HUES64 (cell line): ENCODE results near the gene SLC9B2.
A peak's percentile ranks its signal among the peaks of the same experiment; 100 is the strongest.

Experiments
- H3K27ac ChIP-seq: 2 replicates; pipeline ENCODE4 v1.7.0; 2013; ENCODE audit warnings: low read depth, low read length, inconsistent platforms
- H3K27me3 ChIP-seq: 2 replicates; pipeline ENCODE4 v1.6.1; 2013; ENCODE audit warnings: mild to moderate bottlenecking, low read length; ENCODE audit not compliant: insufficient read depth
- H3K36me3 ChIP-seq: 2 replicates; pipeline ENCODE4 v1.6.1; 2013; ENCODE audit warnings: mild to moderate bottlenecking, low read length; ENCODE audit not compliant: insufficient read depth
- H3K4me1 ChIP-seq: 2 replicates; pipeline ENCODE4 v1.6.1; 2013; ENCODE audit warnings: mild to moderate bottlenecking, low read length, moderate library complexity; ENCODE audit not compliant: insufficient read depth
- H3K4me3 ChIP-seq: 2 replicates; pipeline ENCODE4 v1.5.1; 2013; ENCODE audit warnings: mild to moderate bottlenecking, low read length, moderate library complexity
- H3K9ac ChIP-seq: 2 replicates; pipeline ENCODE4 v1.6.1; 2013; ENCODE audit warnings: mild to moderate bottlenecking, low read depth, low read length
- H3K9me3 ChIP-seq: 2 replicates; pipeline ENCODE4 v1.6.1; 2013; ENCODE audit warnings: low read depth, low read length; ENCODE audit not compliant: insufficient read depth
- WGBS: fragments of 150-250, 120-280 bp; methylation state at CpG from one replicate; pipeline ENCODE4 v1.1.7; 2013; ENCODE audit warnings: missing lambda C conversion rate; 5-methylcytosine and 5-hydroxymethylcytosine counted together

The SLC9B2 gene

DNA sequence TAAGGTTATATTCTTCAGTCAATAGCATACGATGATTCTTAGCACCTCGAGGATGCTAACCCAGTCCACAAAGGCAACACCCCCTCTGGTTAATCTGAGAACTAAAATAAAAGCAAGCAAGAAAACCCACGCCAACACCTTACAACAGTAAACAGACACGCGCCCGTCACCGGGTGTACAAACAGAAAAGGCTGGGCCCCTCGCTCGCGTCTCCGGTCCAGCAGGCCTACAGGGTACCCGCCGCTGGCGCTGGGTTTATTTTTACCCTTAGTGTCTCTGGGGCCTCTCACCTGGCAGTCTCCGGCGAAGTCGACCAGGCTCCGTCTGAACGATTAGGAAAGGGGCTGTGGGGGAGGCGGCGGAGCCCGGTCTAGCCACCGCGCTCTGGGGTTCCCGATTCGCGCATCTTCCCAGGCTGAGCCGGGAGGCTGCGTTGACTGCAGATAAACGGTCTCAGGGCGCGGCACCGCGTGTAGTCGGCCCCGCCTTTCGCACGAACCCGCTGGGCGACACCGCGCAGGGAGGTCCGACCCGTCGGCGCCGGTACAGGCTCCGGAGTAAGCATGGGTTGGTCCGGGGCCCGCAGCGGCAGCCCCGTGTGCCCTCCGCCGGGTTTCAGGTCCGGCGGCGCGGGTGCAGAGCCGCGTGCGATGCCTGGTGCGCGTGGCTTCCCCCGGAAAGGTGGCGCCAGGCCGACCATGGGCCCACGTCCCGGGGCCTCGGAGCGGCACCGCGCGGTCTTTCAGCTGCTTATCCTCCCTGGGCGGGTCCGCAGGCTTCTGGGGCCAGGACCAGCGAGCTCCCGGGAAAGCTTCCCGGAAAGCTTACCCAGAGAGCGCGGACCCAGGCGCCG lies 441 bp downstream of the SLC9B2 start:
- peak overlapping the region; percentile 89 for H3K9ac ChIP-seq
- H3K4me1 ChIP-seq = peaks cover 7% of the 10 kb centered on the region; the same call in 1 of the 2 replicates
- H3K4me3 ChIP-seq = peak overlapping the region; percentile 77
- H3K27me3 ChIP-seq = peaks cover 40% of the 10 kb centered on the region
- WGBS = 1% methylated on average over 82 of the region's 82 CpGs
- peaks cover 6% of the 10 kb centered on the region; the same call in 1 of the 2 replicates for H3K36me3 ChIP-seq
- H3K9me3 ChIP-seq = no peaks in the 10 kb centered on the region
- H3K27ac ChIP-seq = no peak overlapping the region; the same call in 1 of the 2 replicates

GRCh38 chr4:103075435-103075893 lies 1.1 kb downstream of the SLC9B2 start:
- peak overlapping the region; percentile 89; the same call in 1 of the 2 replicates for H3K9ac ChIP-seq
- 47% methylated on average over 4 of the region's 4 CpGs for WGBS
- peak overlapping the region; percentile 77 for H3K4me3 ChIP-seq

GRCh38 chr4:103074744-103075434 lies 1.7 kb downstream of the SLC9B2 start:
- WGBS = 91% methylated on average over 8 of the region's 9 CpGs
- Histone ChIP-seq H3K27ac (no peak overlapping the region), H3K4me3 (no peak overlapping the region), H3K9ac (no peak overlapping the region), H3K4me1 (peaks cover 12% of the 10 kb centered on the region), H3K9me3 (no peaks in the 10 kb centered on the region), H3K27me3 (peaks cover 40% of the 10 kb centered on the region), H3K36me3 (no peaks in the 10 kb centered on the region)

More at GRCh38 chr4:103075435-103075893, 1.1 kb downstream of the SLC9B2 start:
- Histone ChIP-seq H3K27ac (no peak overlapping the region), H3K36me3 (no peaks in the 10 kb centered on the region), H3K27me3 (peaks cover 40% of the 10 kb centered on the region), H3K9me3 (no peaks in the 10 kb centered on the region), H3K4me1 (peaks cover 7% of the 10 kb centered on the region; the same call in 1 of the 2 replicates)

DNA sequence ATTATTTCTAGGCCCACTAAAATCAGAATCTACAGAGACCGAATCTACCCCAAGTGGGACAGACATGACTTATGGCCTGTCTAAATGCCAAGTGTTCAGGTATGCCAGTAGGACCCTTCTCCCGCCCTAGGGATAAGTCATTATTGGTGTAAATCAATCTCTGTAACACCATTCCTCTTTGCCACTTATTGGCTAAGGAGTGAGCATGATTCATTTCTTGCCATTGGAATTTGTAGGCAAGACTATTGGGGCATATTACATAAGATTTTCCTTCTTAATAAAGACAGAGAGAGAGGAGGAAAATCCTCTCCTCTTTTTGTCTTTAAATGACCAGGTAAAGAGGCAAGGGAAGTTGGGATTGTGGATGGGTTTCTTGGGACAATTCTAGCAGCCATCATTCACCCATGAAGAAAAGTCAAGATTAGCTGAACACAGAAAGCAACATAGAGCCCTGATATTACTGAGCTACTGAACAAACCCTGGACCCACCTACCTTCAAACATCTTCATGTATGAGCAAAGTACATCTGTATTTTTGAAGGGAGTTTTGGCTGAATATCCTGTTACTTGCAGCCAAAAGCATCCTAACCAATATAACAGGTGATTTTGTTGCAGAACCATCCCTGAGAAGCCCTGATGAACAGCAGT lies 2.6 kb downstream of the SLC9B2 start:
- peaks cover 13% of the 10 kb centered on the region for H3K4me1 ChIP-seq
- H3K27ac ChIP-seq = no peak overlapping the region
- WGBS = 100% methylated on average over 2 of the region's 2 CpGs

DNA sequence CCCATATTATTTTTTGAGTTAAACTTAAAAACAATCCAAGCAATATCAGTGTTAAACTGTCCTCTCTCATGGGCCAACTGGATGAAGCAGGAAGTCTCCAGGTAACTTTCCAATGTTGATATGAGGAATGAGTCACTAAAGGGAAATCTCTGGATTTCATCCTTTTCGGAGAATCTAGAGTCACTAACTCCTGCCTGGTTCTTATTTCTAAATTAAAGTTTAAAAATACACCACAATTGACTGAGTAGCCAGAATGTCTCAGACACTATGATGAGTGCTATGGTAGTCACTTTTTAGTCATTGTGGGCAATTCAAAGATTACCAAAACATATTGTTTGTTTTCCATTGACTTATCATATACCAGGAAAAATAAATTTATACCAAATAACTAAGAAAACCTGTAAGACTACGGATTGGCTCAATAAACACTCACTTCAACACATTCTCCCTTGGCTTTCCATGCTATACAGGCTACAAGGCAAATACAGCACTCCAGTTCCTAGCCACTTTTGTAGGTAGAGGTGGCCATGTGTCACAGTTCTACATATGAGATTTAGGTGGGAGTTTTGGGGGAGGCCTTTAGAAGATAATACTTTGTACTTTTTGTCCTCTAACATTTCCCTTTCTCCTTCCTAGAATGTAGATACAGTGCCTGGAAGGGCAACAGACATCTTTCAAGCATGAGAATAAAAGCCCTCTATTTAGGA lies 8.6 kb downstream of the SLC9B2 start:
- Histone ChIP-seq H3K36me3 (0 out of 2 replicates have a peak, but pooled peaks cover 2% of the 10 kb centered on the region), H3K4me3 (no peak overlapping the region), H3K27ac (no peak overlapping the region), H3K9me3 (no peaks in the 10 kb centered on the region), H3K9ac (no peak overlapping the region), H3K4me1 (peaks cover 6% of the 10 kb centered on the region; the same call in 1 of the 2 replicates), H3K27me3 (no peaks in the 10 kb centered on the region)
- WGBS = 100% methylated on average over 2 of the region's 2 CpGs

More for the DNA sequence above, 2.6 kb downstream of the SLC9B2 start:
- Histone ChIP-seq H3K9ac (no peak overlapping the region), H3K4me3 (no peak overlapping the region), H3K9me3 (no peaks in the 10 kb centered on the region), H3K27me3 (peaks cover 40% of the 10 kb centered on the region), H3K36me3 (no peaks in the 10 kb centered on the region)

DNA sequence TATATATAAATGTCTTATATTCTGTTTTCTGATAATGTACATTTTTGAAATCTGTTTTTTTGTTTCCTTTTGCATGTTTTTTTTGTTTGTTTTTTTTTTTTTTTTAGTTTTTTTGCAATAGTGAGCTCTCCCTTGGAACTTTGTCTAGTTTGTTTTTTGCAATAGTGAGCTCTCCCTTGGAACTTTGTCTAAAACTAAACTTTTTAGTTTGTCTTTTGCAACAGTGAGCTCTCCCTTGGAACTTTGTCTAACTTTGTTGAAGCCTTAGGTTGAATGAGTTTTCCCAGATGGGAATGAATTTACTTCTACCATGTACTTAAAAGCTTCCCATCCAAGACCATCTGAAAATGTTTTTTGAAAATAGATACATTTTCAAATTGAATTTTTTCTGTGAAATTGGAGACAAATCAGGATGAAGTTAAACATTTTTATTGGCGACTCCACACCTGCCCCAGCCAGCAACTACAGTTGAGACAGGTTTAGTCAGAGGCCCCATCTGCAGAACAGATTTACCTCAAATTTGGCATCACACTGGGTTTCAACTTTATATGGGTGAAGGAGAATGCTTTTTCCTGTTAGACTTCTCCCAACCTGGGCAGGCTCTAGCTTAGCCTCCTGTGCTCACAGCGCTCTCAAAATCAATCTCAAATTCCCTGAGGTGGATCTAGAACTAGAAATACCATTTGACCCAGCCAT lies 16.0 kb downstream of the SLC9B2 start:
- H3K36me3 ChIP-seq = no peaks in the 10 kb centered on the region
- H3K9me3 ChIP-seq = no peaks in the 10 kb centered on the region
- no peak overlapping the region for H3K4me3 ChIP-seq
- H3K4me1 ChIP-seq = no peaks in the 10 kb centered on the region
- H3K27me3 ChIP-seq = no peaks in the 10 kb centered on the region
- WGBS = 93% methylated on average over 2 of the region's 2 CpGs
- no peak overlapping the region for H3K27ac ChIP-seq
- no peak overlapping the region for H3K9ac ChIP-seq

DNA sequence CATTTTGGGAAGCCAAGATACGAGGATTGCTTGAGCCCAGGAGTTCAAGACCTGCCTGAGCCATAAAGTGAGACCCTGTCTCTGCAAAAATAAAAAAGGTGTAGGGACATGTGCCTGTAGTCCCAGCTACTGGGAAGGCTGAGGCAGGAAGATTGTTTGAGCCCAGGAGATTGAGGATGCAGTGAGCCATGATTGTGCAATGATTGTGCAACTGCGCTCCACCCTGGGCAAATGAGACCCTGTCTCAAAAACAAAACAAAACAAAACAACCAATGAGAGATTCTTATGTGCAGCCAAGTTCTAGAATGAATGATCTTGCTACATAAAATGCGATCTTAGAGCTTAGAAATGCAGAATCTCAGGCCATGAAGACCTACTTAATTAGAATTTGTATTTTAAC lies 22.5 kb downstream of the SLC9B2 start:
- Histone ChIP-seq H3K9me3 (no peaks in the 10 kb centered on the region), H3K9ac (no peak overlapping the region), H3K4me3 (no peak overlapping the region), H3K4me1 (no peaks in the 10 kb centered on the region), H3K36me3 (no peaks in the 10 kb centered on the region), H3K27me3 (no peaks in the 10 kb centered on the region), H3K27ac (no peak overlapping the region)
- WGBS = 87% methylated on average over 3 of the region's 3 CpGs

GRCh38 chr4:103052779-103053178 lies 23.8 kb downstream of the SLC9B2 start:
- H3K27me3 ChIP-seq = no peaks in the 10 kb centered on the region
- H3K9me3 ChIP-seq = no peaks in the 10 kb centered on the region
- no peak overlapping the region for H3K9ac ChIP-seq
- no peaks in the 10 kb centered on the region for H3K36me3 ChIP-seq
- 91% methylated on average over 3 of the region's 3 CpGs for WGBS
- no peak overlapping the region for H3K4me3 ChIP-seq
- H3K27ac ChIP-seq = no peak overlapping the region
- no peaks in the 10 kb centered on the region for H3K4me1 ChIP-seq

DNA sequence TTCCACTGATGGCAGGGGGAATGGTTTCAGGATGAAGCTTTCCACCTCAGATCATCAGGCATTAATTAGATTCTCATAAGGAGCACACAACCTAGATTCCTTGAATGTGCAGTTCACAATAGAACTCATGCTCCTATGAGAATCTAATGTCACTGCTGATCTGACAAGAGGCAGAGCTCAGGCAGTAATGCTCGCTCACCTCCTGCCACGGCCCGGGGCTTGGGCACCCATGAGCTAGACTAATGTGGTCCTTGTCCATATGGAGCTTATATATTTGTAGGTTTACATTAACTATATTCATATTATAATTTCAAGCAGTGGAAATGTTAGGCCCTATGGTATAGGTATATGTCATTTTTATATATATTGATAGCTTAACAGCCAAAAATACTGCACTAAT lies 24.4 kb downstream of the SLC9B2 start:
- WGBS = 95% methylated on average over 3 of the region's 3 CpGs
- H3K9me3 ChIP-seq = no peaks in the 10 kb centered on the region

GRCh38 chr4:103050736-103051436 lies 25.7 kb downstream of the SLC9B2 start:
- Histone ChIP-seq H3K4me1 (no peaks in the 10 kb centered on the region), H3K27ac (no peak overlapping the region), H3K9me3 (no peaks in the 10 kb centered on the region), H3K27me3 (no peaks in the 10 kb centered on the region), H3K36me3 (no peaks in the 10 kb centered on the region), H3K9ac (no peak overlapping the region), H3K4me3 (no peak overlapping the region)
- WGBS = 79% methylated on average over 2 of the region's 2 CpGs

More for the DNA sequence above, 24.4 kb downstream of the SLC9B2 start:
- Histone ChIP-seq H3K9ac (no peak overlapping the region), H3K4me1 (no peaks in the 10 kb centered on the region), H3K27me3 (no peaks in the 10 kb centered on the region), H3K27ac (no peak overlapping the region), H3K4me3 (no peak overlapping the region), H3K36me3 (no peaks in the 10 kb centered on the region)
